ENCODE measurements around the gene RAB8B.
"Not testable (repeated sequence)": the region's sequence is repeated elsewhere in the genome, so short reads cannot be mapped to it uniquely, and the experiment has no call there.

Gene RAB8B

DNA sequence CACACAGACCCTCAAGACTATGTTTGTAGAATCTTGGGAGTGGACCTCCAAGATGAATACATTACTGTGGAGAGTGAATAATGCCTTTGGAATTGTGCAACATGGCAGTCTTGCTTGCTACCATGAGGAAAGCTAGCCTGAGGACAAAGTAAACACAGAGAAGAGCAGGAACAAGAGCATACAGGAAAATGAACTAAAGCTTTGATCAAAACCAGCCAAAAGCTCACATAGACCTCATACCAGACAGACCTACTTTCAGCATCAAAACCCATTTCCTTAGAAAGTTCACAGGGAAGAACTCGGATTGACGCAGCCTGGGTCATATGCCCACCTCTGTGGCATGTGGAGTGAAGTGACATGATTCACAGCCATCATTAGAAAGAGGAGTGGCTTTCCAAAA, 3.3 kb upstream of the RAB8B start:
- DNase-seq: no peak

DNA sequence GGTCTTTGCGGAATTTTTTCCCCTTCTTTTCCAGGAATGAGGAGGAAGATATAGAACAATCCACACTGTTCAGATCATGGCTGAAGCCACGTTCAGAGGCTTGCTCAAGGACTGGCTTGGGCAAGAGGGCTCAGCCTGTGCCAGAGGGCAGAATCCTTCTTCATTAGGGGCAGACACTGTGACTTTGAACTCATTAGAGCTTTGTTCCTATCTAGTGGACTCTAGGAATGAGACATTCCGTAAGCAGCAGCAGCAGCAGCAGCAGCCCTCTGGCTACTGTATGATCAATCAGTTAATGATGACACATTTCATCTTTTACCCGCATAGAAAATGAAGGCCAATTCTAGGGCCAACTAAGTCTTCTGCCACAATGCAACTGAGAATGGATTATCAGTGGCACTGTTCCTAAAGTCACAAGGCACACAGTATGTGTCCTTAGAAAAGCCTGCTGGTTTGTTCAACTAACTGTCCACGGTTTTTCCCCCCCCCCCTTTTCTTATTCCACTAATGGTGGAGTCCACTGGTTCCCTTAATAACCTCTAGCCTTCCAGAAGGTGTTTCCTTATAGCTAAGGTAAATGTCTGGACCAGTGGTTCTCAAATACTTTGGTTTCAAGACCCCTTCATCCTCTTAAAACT, 1.7 kb upstream of the RAB8B start:
- no peak for DNase-seq

DNA sequence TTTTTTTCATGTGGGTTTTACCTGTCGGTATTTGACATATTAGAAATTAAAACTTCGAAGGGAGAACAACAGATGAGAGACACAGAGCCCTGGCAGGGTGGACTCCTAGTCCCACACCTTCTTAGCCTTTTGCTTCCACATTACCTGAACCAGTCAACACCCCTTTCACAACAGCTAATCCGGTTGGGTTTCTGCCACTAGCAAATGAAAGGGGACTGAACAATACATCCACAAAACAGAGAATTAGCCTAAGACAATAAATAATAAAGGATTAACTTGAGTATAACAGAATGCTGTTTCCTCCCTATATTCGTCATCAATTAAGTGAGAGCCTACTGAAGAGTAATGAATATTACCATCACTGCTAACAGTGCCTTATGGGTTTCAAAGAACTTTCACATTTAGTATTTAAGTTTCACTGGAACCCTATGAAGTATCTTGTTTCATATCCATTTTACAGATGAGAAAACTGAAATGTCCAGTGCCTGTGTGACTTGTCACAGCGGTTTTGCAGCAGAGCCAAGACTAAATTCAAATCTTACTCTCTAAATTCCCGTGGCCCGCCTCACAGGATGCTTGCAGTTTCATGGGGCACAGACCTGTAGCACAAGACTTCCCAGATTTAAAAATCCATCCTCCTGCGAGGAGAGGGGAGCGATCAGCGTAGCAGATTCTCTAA, 1.0 kb upstream of the RAB8B start:
- DNase-seq: no peak

DNA sequence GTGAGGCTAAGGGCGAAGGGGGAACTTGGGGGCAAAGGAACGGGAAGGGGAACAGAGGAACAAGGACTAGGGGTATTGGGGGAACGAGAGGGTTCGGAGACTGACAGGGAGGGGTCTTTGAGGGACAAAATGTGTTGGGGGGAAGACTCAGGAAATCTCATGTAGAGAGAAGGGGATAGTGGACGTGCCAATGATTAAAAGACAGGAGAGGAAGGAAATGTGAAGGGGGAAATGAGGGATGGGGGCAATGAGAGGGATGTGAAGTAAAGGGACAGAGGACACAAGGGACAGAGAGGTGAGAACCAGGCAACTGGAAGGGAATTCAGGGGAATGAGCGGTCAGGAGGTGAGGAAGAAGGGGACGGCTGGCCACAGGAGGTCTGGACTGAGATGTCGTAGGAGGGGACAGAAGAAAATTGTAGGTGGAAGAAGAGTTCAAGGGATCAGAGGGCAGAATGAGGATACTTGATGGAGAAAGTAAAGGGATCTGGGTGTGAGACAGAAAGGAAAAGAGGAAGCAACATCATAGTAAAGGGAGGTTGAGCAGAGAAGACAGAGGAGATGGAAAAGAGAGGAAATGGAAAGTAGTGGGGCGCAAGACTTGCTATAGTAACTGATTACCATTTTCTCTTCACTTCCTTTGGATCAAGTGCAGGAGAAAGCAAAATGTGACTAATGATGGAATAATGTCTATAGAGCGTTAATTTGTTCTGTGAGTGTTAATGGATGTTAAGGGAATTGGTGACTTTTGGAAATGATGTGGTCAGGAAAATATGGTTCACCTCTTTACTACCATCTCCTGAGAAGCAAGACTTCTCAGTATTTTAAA, 749 bp downstream of the RAB8B start:
- no peak for DNase-seq

DNA sequence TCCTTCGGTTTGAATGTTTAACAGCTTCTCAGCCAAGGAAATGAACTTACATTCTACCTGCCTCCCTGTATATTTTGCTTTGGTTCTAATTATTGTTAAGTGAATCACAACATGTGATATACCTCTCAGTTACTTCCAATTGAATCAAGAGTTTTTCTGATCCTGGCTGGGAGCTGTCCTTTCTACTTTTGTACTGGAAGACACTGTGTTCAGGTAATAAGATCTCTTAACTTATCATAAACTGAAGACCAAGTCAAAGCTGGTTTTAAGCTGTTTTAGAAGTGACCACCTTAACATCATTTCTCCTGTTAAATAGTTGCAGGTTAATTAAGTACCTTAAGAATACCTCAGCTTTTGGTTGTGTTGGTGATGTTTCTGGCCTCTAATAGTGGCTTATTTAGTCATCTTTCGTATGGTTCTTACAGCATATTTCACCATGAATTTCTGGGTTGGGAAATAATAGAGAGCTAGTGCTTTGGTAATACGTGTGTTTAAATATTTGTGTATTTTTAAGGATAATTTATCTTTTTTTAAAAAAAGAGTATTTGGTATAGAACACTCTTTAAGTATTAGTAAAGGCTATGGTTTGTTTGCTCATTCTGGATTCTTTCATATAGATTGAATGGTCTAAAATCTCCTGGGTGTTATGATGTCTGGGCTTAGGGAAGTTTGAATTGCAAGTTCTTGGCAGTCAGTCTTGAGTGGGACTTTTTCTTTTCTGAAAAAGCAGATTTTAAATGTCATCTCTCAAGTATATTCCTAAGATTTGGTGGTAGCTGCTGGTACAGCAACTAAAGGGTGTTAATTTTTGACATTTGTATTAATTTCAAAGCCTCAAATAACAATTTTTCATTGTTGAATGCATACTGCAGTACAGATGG, 1.6 kb downstream of the RAB8B start:
- DNase-seq: no peak

DNA sequence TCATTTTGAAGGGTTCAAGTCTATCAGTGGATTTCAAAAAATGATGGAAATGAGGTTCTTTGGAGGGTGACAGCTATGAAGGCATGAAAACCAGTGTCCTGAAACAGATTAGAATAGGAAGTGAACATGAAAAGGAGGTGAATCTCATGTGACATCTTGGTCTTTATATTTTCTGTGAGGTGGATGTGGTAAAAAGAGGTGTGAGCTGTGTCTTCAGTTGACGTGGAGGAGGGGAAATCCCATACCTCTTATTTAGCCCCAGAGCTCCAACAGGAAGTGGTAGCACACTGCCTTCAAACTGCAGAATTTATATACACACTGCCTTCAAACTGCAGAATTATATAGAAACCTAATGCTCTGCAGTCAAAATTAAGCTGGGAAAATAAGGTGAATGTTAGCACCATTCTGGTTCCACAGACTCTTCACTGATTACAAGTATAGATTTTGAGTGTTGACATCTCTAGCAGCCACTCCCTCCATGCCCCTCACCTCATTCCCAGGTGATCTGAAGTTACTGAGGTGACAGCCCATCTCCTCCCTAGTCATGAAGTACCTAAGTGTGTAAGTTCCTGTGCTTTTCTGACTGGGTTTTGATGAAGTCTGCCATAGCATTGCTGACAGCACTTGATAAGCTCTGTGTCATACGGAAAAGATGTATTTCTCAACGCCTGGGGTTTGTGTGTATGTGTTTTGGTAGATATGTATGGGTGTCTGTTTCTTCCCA, 2.7 kb downstream of the RAB8B start:
- DNase-seq: no peak

DNA sequence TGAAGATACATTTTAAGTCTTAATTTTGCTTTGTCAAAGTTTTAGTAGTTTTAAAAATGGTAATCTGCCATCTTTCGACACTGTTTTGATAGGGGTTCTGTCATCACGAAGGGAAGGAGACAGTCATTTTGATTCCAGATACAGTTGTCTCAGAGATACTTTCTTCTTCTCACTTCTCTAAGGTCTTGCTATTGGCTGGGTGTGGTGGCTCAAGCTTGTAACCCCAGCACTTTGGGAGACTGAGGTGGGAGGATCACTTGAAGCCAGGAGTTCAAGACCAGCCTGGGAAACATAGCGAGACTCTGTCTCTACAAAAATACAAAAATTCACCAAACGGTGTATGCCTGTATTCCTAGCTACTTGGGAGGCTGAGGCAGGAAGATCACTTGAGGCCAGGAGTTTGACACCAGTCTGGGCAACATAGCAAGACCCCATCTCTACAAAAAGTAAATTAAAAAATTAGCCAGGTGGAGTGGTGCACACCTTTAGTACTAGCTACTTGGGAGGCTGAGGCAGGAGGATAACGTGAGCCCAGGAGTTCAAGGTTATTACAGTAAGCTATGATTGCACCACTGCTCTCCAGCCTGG, 3.3 kb downstream of the RAB8B start:
- DNase-seq: no peak

DNA sequence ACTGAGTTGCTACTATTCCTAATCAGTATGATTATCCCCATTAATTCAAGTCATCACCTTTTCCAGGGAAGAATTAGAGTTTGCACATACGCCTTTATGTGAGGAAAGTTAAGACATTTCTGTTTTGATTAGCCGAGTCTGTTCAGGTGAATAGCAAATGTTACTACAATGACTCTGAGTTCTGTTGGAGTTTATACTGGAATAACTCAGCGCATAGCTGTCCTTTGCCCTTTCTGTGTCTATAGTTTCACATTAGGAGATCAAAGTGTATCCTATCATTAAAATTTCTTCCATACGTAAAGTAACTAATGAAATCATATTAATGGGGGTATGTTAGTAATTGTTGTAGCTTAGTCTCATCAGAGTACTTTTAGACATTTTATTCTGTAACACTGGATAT, 4.9 kb downstream of the RAB8B start:
- no peak for DNase-seq

DNA sequence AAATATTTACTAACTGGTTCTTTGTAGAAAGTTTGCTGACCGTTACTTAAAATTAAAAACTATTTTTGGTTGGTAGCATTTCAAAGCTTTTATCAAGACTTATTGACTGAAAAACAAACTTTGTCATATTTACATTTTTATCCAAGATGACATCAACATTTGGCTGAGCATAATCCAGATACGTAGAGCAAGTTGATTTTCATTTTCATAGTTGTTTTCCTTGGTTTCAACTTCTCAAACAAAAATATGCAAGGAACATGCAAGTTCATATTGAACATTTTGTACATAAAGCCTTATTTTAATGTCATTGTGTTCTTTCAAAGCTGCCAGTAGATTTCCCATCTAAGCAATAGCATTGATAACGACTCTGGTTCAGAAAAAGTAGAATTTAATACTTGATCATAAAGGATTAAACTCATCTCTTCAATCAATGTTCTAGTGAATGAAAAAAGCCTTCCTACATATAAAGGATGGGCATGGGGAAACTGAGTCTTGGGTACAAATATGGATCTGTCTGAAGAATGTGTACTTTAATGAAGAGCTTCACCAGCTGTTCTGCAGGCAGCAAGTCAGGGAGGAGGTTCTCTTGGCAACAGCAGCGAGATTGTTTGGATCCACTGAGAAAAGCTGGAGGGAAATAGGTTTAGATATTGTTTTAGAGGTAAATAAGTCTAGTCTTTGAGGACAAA, 5.6 kb downstream of the RAB8B start:
- no peak for DNase-seq

DNA sequence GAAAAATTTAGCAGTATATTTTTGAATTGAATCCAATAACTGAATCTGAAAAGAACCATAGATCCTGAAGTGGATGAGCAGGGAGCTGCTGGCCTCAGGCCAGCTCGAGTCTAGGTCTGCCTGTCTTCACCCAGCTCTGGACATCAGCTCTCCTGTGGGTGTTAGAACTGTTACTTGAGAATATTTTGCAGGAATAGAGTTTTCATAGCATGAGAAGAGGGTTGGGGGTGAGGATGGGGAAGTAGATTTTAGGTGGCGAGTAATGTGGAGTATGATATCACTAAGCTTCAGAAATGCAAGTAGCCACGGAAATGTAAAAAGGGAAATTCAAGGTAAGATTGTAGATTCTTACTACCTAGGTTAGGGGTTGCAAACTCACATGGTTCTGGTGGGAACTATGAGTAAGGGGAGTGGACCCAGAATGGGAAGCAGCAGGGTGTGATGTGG, 6.2 kb downstream of the RAB8B start:
- no peak for DNase-seq

DNA sequence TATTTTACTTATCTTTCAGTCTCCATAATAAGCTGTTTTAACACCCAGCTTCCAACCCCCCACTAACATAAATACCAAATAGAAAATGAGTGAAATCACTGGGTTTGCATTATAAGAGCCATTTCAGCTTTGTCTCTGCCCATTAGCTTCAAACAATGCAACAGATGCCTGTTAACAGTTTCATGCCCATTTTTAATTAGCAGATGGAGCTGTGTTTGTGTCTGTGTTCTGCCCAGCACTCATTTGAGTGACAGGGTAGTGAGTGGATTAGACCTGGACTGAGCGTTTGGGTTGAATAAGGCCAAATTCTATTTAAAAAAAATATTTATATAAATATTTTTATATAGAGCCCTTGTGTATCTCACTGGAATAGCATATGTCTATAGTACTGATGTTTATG, 7.4 kb downstream of the RAB8B start:
- DNase-seq: no peak

DNA sequence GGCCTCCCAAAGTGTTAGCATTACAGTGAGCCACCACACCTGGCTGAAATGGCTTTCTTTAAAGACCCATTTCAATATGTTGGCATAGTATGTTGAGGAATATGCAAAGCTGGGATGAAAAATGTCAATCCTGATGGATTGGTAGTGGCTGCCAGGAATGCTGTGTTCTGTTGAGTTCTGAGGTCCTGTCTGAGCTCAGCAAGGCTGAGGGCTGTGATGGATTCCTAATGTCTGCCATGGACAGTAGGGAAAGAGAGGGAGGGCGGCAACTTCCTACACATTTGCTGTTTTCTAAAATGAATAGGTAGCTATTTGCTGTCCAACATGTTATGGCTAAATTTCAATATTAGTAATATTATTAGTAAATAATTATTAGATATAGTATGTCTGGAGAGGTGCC, 8.2 kb downstream of the RAB8B start:
- no peak for DNase-seq

DNA sequence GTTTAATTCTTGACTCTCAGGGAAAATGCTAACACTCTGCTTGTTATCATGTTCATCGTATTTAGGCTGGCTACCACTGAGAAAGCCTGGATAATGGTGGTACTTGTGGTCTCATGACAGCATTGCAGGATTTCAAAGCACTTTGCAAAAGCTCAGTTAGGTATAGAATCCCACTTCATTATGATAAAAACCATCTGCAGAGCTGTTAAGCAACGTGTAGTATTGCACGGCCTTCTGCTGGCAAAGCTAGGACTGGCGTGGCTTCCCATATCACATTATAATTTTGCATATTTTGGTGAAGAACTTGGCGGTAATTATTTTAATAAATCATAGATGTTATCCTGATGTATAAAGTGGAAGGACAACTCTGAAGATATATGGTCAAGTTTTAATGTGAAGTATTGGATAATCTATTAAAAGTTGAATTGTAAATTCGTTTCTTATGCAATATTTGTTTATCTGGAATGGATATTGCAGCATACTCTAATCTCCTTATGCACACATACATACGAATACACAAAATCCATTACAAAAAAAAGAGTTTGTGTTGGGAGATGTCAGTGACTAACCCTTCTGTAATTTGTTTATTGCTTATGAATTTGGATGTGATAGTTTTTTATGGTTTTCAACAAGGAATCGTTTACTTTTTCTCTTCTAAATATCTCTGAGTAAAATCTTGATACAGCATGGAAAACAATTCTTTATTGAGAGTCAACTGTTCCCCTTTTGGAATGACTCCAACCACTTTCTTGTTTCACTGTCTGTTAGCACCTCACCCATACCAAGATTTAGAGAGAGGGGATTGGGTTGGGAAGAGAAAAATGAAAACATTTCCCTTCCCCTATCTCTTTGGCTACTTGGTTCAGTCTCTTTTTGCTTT, 9.2 kb downstream of the RAB8B start:
- DNase-seq: no peak

DNA sequence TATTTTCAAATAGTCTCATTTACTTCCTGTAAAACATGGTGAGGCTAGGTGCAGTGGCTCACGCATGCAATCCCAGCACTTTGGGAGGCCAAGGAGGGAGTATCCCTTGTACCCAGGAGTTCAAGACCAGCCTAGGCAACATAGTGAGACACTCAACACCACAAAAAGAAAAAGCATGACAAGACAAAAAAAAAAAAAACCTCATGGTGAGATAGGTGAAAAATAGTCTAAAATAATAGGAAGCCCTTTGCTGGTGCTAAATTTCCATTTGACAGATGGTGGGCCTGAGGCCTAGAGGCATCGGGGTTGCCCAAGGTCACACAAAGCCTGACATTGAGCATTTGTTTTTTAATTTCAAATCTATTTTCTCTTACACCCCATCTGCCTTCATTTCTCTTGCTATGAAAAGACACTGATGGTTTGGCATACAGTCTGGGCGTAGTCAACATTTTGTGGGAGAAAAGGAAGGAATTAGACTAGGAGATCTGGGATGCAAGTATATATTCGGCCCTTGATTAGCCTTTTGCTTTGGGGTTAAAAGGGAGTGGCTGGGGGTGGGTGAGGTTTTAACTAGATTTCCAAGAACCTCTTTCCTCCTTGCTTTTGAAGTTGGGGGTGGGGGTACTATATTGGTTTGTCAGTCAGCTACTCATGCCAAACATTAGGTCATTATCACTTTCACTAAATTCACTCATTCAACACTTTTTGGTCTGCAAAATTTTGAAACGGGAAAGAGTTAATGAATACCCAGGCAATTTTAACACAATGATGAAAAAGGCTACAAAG, 11.3 kb downstream of the RAB8B start:
- no peak for DNase-seq

DNA sequence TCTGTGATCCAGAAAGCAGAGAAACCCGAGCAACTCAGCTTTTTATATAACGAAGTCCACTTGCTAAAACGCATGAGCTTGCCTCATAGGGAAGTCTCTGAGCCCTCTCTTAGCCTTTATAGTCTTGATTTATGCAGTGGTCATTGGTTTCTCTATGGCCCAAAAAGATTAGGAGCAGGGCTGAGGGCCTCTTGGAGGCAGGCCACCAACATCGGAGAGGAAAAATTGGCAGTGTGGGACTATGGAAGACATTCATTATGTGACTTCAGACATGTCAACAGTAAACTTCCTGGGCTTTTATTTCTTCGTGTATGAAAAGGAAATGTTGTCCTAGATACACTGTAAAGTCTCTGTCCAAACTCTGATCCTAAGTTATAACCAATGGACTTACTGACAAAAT, 13.5 kb downstream of the RAB8B start:
- no peak for DNase-seq

DNA sequence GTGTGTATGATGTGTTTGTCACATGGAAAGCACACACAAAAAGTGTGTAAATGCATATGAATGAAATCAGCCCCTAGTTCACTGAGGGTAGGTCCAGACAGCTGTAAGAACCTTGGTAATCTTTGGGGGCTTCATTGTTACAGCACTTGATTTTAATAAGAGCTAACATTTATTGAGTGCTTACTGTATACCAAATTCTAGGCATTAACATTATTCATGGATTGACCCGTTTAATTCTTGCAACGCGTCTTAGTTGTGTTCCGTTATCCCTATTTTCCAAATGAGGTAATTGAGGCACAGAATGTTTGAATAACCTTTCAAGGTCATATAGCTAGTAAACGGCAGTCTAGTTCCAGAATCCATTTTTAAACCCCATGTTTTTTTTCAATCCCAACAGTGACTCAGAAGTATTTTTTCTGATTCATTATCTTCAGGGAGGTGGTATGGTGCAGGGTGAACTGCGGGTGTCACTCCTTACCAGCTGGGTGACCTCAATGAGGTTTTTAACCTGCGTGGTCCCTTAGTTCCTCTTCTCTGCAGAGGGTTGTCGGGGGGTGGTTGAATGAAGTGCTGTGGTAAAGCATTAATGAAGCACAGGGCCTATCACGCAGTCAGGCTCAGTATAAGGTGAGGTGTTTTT, 14.2 kb downstream of the RAB8B start:
- no peak for DNase-seq

DNA sequence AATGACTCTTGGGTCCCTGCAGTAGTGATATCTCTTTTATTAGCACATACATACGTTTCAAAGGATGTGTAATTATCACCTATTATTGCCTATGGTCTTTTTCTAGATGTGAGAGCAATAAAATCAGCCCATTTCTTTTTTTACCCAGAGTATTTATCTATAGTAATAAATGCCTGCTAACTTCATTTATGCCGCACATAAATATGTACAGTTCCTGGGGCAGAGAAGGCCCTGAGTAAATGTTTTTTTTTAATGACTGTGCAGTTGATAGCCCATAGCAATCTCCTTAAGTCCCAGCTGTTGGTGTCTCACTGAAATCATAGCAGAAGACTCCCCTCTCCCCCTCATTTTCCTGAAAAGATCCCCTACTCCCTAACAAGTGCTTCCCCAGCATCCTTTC, 16.7 kb downstream of the RAB8B start:
- DNase-seq: no peak

DNA sequence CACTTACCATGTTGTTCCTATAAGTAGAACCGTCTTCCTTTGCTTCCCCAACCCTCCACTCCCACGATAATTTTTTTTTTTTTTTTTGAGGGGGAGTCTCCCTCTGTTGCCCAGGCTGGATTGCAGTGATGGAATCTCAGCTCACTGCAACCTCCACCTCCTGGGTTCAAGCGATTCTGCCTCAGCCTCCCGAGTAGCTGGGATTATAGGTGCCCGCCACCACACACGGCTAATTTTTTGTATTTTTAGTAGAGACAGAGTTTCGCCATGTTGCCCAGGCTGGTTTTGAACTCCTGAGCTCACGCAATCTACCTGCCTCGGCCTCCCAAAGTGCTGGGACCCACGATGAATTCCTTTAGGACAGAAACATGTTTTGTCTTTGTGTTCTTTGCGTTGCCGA, 19.4 kb downstream of the RAB8B start:
- not testable (repeated sequence) for DNase-seq

All from NCI-H1436 treated with DMSO at 0.1 percent for 48 hours (cell line).